HEK293 (cell line): ENCODE data around the gene PNLIP.

Source experiments
- CTCF ChIA-PET: fragments of 350-600 bp; formaldehyde crosslinking; extraction: SDS; loops from one replicate; lab custom pipeline; 2021; ENCODE audit warnings: antibody characterized with exemption; lab: Yijun Ruan, JAX
- POLR2A ChIA-PET: fragments of 300-600 bp; formaldehyde crosslinking; extraction: SDS; loops from one replicate; lab custom pipeline; 2020; ENCODE audit warnings: antibody characterized with exemption, inconsistent platforms; lab: Yijun Ruan, JAX
- H3K27ac ChIP-seq: fragments of 200-500 bp; sonication (Bioruptor generic); 2 replicates; pipeline ENCODE4 v1.5.1; 2014; ENCODE audit warnings: low read depth, low read length, control low read depth, inconsistent platforms; ENCODE audit errors: extremely low read depth
- H3K36me3 ChIP-seq, 2 experiments: fragments of 200-500 bp in 1 of 2; sonication (Bioruptor generic) in 1 of 2; 1 replicate in 1 of 2; 2 replicates in 1 of 2; pipeline ENCODE4 v1.5.1; 2014 to 2017; ENCODE audit warnings: inconsistent platforms in 2 of 2, low read length in 2 of 2; ENCODE audit not compliant: control insufficient read depth in 2 of 2, insufficient read depth in 1 of 2
- H3K4me1 ChIP-seq: fragments of 200-500 bp; sonication (Bioruptor generic); 2 replicates; pipeline ENCODE4 v1.5.1; 2014; ENCODE audit warnings: mild to moderate bottlenecking, low read length, inconsistent platforms; ENCODE audit not compliant: control insufficient read depth, insufficient read depth
- H3K4me3 ChIP-seq: 2 replicates; pipeline ENCODE4 v1.5.1; 2011; ENCODE audit warnings: low read depth, mild to moderate bottlenecking, control low read depth, low read length, moderate library complexity
- H3K9me3 ChIP-seq: fragments of 200-500 bp; sonication (Bioruptor generic); 2 replicates; pipeline ENCODE4 v1.5.1; 2014; ENCODE audit warnings: low read depth, low read length, inconsistent platforms; ENCODE audit not compliant: control insufficient read depth, insufficient read depth
- GLIS2 ChIP-seq: fragments of 450-650 bp; formaldehyde crosslinking; IDR thresholded peaks from 2 replicates; pipeline ENCODE4 v1.5.1; 2016; ENCODE audit warnings: missing biosample characterization, missing genetic modification characterization
- PBX3 ChIP-seq: sonication (generic); formaldehyde crosslinking; IDR thresholded peaks from 2 replicates; pipeline ENCODE4 v1.8.1; 2022; ENCODE audit warnings: mild to moderate bottlenecking, moderate library complexity, missing genetic modification reagents
- SCRT2 ChIP-seq: fragments of 450-650 bp; formaldehyde crosslinking; IDR thresholded peaks from 2 replicates; pipeline ENCODE4 v1.5.1; 2016; ENCODE audit warnings: missing biosample characterization, missing genetic modification characterization
- TSHZ1 ChIP-seq: fragments of 450-650 bp; formaldehyde crosslinking; IDR thresholded peaks from 2 replicates; pipeline ENCODE4 v1.5.1; 2016; ENCODE audit warnings: missing biosample characterization, missing genetic modification characterization, borderline replicate concordance
- WT1 ChIP-seq: fragments of 450-650 bp; formaldehyde crosslinking; IDR thresholded peaks from 2 replicates; pipeline ENCODE4 v1.5.1; 2016; ENCODE audit warnings: missing biosample characterization, missing genetic modification characterization
- YY2 ChIP-seq: fragments of 450-650 bp; formaldehyde crosslinking; IDR thresholded peaks from 2 replicates; pipeline ENCODE4 v1.5.1; 2016; ENCODE audit warnings: missing biosample characterization, missing genetic modification characterization
- ZBTB17 ChIP-seq: fragments of 450-650 bp; formaldehyde crosslinking; IDR thresholded peaks from 2 replicates; pipeline ENCODE4 v1.5.1; 2016; ENCODE audit warnings: missing biosample characterization, missing genetic modification characterization
- ZBTB7A ChIP-seq: fragments of 450-650 bp; formaldehyde crosslinking; IDR thresholded peaks from 2 replicates; pipeline ENCODE4 v1.5.1; 2016; ENCODE audit warnings: low read depth, missing biosample characterization, missing genetic modification characterization
- ZFP41 ChIP-seq: fragments of 450-650 bp; formaldehyde crosslinking; IDR thresholded peaks from 2 replicates; pipeline ENCODE4 v1.5.1; 2016; ENCODE audit warnings: missing biosample characterization, missing genetic modification characterization, borderline replicate concordance
- ZFP69B ChIP-seq: fragments of 450-650 bp; formaldehyde crosslinking; IDR thresholded peaks from 2 replicates; pipeline ENCODE4 v1.5.1; 2016; ENCODE audit warnings: missing biosample characterization, missing genetic modification characterization
- ZNF140 ChIP-seq: fragments of 450-650 bp; formaldehyde crosslinking; IDR thresholded peaks from 2 replicates; pipeline ENCODE4 v1.5.1; 2016; ENCODE audit warnings: missing biosample characterization, missing genetic modification characterization
- ZNF146 ChIP-seq: fragments of 450-650 bp; formaldehyde crosslinking; IDR thresholded peaks from 2 replicates; pipeline ENCODE4 v1.5.1; 2016; ENCODE audit warnings: missing biosample characterization, missing genetic modification characterization
- ZNF157 ChIP-seq: fragments of 450-650 bp; formaldehyde crosslinking; IDR thresholded peaks from 2 replicates; pipeline ENCODE4 v1.5.1; 2016; ENCODE audit warnings: missing biosample characterization, missing genetic modification characterization
- ZNF214 ChIP-seq: fragments of 450-650 bp; formaldehyde crosslinking; IDR thresholded peaks from 2 replicates; pipeline ENCODE4 v1.5.1; 2017; ENCODE audit warnings: missing biosample characterization, mild to moderate bottlenecking, missing genetic modification characterization, borderline replicate concordance
- ZNF274 ChIP-seq, 2 experiments: fragments of 200-500 bp in 1 of 2; fragments of 450-650 bp in 1 of 2; sonication (Bioruptor generic) in 1 of 2; formaldehyde crosslinking in 1 of 2; IDR thresholded peaks; 2 replicates each; pipeline versions ENCODE4 v1.5.1 to v1.6.1; 2014 to 2016; ENCODE audit warnings: borderline replicate concordance in 1 of 2, inconsistent platforms in 1 of 2, low read length in 1 of 2, missing biosample characterization in 1 of 2, missing genetic modification characterization in 1 of 2
- ZNF488 ChIP-seq: fragments of 450-650 bp; formaldehyde crosslinking; IDR thresholded peaks from 2 replicates; pipeline ENCODE4 v1.5.1; 2016; ENCODE audit warnings: missing biosample characterization, missing genetic modification characterization
- ZNF530 ChIP-seq: fragments of 450-650 bp; formaldehyde crosslinking; IDR thresholded peaks from 2 replicates; pipeline ENCODE4 v1.5.1; 2016; ENCODE audit warnings: low read depth, missing biosample characterization, missing genetic modification characterization
- ZNF555 ChIP-seq: fragments of 450-650 bp; formaldehyde crosslinking; conservative IDR thresholded peaks from 2 replicates; pipeline ENCODE4 v1.5.1; 2017; ENCODE audit warnings: missing biosample characterization, mild to moderate bottlenecking, missing genetic modification characterization, inconsistent platforms
- ZNF677 ChIP-seq: fragments of 450-650 bp; IDR thresholded peaks from 2 replicates; pipeline ENCODE4 v1.5.0; 2018; ENCODE audit warnings: missing biosample characterization, mild to moderate bottlenecking, missing genetic modification characterization, moderate library complexity
- ZNF830 ChIP-seq: fragments of 450-650 bp; IDR thresholded peaks from 2 replicates; pipeline ENCODE4 v1.5.0; 2018; ENCODE audit warnings: missing biosample characterization, missing genetic modification characterization, low read depth, mild to moderate bottlenecking, moderate library complexity
- ZNF843 ChIP-seq: fragments of 450-650 bp; formaldehyde crosslinking; IDR thresholded peaks from 2 replicates; pipeline ENCODE4 v1.5.1; 2016; ENCODE audit warnings: missing biosample characterization, missing genetic modification characterization

PNLIP gene

GRCh38 chr10:116545756-116546155 lies at the start of gene PNLIP:
PNLIP (plus strand) TSS chr10:116545931; CDS start chr10:116546093, 162 bp downstream.
- ChIA-PET CTCF (no interaction called here), POLR2A (no interaction called here)
- Histone ChIP-seq H3K4me1 (no peaks in the 10 kb centered on the region), H3K36me3 (no peaks in the 10 kb centered on the region), H3K9me3 (no peaks in the 10 kb centered on the region), H3K4me3 (no peak within 1 kb of the TSS), H3K27ac (no peak within 1 kb of the TSS)
- no peak for TF ChIP-seq ZNF677 (tag by site-specific recombination)
- no peak for TF ChIP-seq ZNF530

GRCh38 chr10:116504786-116505185 lies 40.9 kb upstream of the PNLIP start:
- H3K9me3 ChIP-seq = no peaks in the 10 kb centered on the region
- POLR2A ChIA-PET = no interaction called here
- TF ChIP-seq ZNF157 (tag by site-specific recombination) (no peak), GLIS2 (tag by site-specific recombination) (no peak), ZFP69B (tag by site-specific recombination) (no peak), ZFP41 (no peak), ZNF555 (tag by site-specific recombination) (no peak), ZBTB7A (tag by site-specific recombination) (no peak), WT1 (tag by site-specific recombination) (no peak), ZNF488 (no peak), TSHZ1 (tag by site-specific recombination) (no peak), ZNF146 (no peak), ZNF830 (tag by site-specific recombination) (no peak), YY2 (tag by site-specific recombination) (no peak), ZNF274 (IDR thresholded peaks at IDR 0.05; ENCODE audit: low read length) (no peak), ZNF274 (tag by site-specific recombination; IDR thresholded peaks at IDR 0.05; ENCODE audit: borderline replicate concordance) (no peak), PBX3 (CRISPR knock-in tag) (no peak), SCRT2 (tag by site-specific recombination) (no peak), ZNF677 (tag by site-specific recombination) (no peak), ZNF214 (tag by site-specific recombination) (no peak), ZNF140 (tag by site-specific recombination) (no peak), ZBTB17 (tag by site-specific recombination) (no peak), ZNF843 (no peak)
- TF ChIP-seq, all 188 proteins: peak for 0
- Histone ChIP-seq H3K27ac (no peak overlapping the region), H3K4me1 (no peaks in the 10 kb centered on the region), H3K4me3 (no peak overlapping the region), H3K36me3 (no peaks in the 10 kb centered on the region)
- CTCF ChIA-PET = interaction anchor here (0.6 to 1.5 kb wide), 4 partner anchors 8 to 288 kb away, joined by 3 to 5 read pairs (median 4); no protein-coding TSS in a partner anchor
